Measurements from ENCODE around the gene SH3TC1.

Gene SH3TC1

DNA sequence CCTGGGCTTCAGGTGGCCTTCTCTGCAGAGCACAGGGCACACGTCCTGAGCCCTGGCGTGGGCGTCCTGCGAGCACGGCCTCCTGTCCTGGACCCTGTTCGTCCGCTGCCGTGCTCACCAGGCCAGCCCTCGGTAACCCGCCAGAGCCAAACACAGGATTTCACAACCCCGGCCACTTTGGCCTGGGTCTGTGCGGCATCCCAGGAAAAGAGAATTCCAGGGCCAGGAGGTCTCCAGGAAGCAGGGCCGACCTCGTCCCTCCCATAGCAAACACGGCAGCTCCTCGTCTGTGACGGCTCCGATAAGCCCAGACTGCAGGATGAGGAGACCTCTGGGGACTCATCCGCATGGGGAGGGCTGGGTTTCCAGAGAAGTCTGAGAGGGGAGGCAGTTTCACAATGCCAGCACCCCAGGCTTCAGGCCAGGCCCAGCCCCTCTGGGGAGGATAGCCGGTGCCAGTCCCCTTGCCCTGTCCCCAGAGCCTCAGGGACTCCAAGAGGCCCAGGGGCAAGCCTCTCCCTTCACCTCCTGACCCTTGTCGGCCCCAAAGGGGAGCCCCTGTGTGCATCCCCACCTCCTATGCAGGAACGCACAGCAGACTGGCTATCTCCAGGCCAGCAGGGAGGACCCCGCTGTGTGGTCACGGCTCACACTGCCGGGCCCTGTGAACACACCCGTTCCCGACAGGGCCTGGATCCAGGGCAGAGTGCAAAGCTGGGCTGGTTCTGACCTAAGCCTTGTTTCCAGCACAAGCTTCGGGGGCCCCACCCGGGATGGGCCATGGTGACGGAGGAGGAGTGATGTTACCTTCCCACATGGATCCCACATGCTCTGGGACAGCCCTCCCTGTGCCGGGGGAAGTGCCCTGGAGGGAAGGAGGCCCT lies 48.2 kb downstream of the SH3TC1 start:
- DNase-seq, result no peak

GRCh38 chr4:8248091-8248490 lies 49.0 kb downstream of the SH3TC1 start:
- no peak for DNase-seq

DNA sequence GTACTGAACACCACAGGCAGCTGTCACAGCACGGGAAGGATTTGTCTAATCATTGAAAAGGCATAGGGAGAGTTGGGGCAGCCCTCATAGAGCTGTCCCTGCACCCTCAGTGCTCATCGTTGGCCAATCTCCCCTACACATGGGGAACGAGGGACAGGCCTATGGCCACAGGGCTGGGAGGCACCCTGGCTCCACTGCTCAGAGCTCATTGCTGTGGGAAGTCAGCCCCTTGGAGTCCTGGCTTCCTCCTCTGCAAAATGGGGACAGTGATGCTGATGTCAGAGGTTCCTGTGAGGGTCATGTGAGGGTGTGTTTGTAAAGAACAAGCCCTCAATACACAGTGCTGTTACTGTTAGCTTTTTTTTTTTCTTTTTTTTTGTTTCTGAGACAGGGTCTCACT lies 51.1 kb downstream of the SH3TC1 start:
- DNase-seq, result no peak

GRCh38 chr4:8250637-8251036 lies 51.5 kb downstream of the SH3TC1 start:
- no peak for DNase-seq

DNA sequence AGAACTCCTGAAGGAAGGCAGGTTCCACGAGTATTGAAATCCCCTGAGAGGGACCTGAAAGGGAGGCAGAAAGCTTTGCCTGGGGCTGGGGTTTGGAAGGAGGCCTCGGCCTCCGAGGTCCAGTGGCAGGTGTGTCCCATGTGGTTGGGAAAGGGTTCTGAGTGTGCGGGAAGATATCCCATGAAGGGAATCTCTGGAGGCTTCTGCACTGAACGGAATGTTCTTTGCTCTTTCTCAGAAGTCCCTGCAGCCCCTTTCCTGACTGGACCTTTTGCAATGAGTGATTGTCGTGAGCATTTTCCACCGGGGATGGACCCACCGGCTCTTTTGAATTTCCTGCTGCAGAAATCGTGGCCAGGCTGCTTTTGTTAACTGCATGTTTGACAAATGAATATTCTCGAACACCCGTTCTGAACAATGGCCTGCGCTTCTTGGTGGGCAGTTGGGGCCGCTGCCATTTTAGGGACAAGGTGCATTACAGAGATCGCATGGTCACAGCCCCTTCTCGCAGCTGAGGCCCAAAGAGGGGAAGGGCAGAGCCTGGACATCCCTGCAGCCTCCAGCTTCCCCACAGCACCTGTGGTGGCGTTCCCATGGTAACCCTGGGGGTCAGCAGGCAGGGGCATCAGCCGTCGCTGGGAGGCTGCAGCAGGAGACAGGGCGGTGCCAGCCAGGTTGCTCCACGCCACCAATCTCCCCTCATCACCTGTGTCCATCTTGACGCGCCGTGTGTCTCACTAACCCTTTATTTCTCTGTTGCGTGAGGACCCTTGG lies 52.2 kb downstream of the SH3TC1 start:
- no peak for DNase-seq

DNA sequence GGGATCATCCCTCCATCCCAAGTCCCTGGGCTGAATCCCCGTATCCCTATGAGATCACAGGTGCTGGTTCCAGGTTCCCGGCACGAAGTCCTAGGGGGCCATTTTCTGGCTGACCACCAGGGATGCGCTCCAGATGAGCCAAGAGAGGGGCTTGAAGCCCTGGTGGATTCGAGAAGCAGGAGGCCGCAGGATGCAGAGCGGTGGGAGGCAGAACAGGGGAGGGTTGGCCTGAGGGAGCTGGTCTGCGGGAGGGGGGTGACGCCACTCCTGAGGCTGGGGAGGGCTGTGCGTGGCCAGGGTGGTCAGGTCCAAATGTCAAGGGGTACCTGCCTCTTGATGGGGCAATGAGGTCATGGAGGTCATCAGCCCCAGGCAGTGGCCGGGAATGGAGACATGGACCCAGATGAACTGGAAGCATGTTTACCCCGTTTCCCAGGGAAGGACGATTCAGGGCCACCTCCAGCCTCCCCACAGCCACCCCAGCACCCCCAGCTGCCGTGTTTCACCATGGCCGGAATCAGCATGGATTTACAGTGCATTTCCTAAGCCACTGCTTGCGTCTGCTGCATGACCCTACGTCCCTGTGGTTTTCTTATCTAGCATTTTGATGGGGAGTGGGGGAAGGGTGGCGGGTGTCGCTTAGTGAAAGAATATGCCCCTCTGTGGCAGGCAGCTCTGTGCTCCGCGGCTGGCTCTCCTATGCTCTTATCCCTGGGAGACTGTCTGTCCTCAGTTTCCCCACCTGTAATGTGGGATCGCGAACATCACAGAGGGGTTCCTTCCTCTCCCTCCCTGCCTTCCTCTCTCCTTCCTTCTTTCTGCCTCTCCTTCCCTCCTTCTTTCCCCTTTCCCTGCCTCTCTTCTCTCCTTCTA lies 53.4 kb downstream of the SH3TC1 start:
- DNase-seq, result no peak

- no peak for DNase-seq
These were observed 55.0 kb downstream of the SH3TC1 start for GRCh38 chr4:8254076-8254475.

- DNase-seq, result no peak
These were observed 56.8 kb downstream of the SH3TC1 start for GRCh38 chr4:8255698-8256441.

- no peak for DNase-seq
These were observed 58.8 kb downstream of the SH3TC1 start for GRCh38 chr4:8257854-8258253.

DNA sequence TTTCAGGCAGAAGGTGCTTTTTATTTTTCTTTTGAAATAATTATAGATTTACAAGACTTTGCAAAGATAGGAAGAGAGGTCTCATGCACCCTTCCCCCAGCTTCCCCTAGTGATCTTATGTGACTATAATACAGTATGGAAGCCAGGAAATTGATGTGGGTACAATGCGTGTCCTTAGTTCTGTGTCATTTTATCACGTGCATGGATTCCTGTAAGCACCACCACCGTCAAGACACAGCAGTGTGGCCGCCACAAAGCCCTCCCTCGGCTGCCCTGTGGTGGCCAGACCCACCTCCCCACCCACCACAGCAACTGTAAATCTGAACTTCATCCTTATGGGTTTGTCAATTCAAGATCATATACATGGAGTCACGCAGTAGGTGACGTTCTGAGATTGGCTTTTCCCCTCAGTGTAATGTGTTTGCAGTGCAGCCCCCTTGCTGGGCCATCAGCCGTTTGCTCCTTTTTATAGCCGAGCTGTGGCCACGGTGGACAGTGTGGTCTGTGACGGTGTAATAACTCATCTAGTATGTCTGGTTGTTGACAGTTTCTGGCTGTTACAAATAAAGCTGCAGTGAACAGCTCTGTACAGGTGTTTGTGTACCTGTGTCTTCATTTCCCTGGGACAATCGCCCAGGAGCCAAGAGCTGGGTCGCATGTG lies 59.6 kb downstream of the SH3TC1 start:
- DNase-seq, result no peak

DNA sequence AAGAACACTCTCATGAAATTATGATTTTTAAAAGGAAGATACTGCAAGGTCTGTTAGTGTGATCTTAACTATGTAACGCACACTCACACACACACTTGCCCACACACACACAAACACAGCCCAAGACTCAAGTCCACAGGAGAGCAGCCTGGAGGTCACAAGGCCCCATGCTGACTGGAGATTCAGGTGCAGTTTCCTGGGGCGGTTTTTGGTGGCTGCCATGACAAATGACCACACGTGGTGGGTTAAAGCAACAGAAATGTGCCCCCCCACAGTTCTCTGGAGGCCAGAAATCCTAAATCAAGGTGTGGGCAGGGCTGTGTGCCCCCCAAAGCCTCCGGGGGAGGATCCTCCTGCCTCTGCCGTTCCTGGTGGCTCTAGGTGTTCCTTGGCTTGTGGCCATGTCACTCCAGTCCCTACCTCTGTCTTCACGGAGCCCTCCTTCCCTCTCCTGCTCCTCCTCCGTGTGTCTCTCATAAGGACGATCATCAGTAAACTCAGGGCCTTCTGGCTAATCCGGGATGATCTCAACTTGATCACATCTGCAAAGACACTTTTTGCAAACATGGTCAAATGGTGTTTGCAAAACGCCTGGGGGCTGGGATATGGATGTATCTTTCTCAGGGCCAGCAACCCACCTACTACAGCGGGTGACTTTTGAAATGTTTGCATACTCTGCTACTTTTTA lies 60.8 kb downstream of the SH3TC1 start:
- no peak for DNase-seq

DNA sequence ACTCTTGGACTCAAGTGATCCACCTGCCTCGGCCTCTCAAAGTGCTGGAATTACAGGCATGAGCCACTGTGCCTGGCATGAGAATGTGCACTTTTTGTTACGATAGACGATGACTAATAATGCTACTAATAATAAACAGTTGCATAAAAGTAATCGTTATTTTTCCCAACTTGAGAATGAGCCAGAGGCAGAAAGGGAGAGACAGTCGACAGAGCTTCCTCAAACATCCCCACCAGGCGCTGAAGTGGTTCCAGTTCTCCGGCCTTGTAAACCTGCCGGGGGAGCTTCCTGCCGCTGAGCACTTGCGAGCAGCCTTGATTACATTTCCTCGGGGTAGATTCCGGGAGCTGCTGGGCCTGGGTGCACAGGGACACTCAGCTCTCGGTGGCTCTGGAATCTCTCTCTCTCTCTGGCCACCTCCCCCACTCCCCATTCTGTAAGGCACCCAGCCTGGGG lies 61.6 kb downstream of the SH3TC1 start:
- no peak for DNase-seq

GRCh38 chr4:8261851-8262535 lies 62.9 kb downstream of the SH3TC1 start:
- DNase-seq, result no peak

- no peak for DNase-seq
These were observed 63.7 kb downstream of the SH3TC1 start for GRCh38 chr4:8262637-8263322.

- DNase-seq, result no peak
These were observed 64.3 kb downstream of the SH3TC1 start for GRCh38 chr4:8263397-8263796.

- no peak for DNase-seq
These were observed 65.0 kb downstream of the SH3TC1 start for GRCh38 chr4:8264106-8264505.

DNA sequence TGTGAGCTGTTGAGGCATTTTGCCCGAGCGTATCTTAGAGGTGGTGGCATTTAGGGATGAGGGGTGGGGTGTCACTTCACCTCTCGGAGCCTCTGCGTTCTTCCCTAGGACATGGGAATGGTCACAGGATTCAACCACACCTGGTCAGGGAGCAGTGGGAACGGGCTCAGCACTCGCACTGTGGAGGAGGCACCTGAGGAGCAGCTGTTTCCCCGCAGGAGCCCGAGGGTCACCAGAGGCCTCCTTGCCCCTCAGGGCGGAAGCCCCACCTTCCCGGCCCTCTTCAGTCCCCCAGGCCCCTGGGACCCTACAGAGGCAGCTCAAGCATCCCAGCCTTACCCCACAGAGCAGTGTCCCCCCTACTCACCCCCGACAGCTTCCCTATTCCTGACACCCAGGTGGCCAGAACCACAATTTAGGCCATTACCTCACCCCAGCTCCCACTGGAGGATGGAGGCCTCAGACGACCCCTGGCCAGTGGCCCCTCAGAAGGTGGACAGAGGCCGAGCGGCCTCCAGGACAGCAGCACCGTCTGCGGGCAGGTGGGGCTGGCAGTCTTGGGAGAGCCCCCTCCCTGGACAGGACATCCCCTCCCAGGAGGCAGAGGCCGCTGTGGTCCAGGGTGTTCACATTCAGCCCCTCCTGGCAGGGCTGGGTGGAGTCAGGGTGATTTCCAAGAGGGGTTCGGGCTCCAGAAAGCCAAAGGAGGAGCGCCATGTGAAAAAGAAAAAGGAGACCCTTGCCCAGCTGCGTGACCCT lies 66.3 kb downstream of the SH3TC1 start:
- no peak for DNase-seq

DNA sequence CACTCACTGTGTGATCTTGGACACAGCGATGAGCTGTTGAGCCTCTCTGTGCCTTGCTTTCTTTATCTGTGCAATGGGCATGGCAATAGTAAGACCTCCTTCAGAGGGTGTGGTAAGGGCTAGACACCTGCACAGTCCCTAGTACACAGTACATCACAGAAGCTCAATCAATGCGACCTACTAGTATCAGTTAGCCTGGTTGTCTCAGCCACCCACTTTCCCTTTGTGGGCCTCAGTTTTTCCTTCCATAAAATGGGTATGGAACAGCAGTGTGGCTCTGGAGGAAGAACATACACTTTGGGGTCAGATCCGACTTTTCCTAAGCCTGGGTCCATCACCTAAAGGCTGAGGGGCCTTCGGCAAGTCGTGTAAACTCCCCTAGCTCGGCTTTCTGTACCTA lies 67.0 kb downstream of the SH3TC1 start:
- DNase-seq, result no peak

DNA sequence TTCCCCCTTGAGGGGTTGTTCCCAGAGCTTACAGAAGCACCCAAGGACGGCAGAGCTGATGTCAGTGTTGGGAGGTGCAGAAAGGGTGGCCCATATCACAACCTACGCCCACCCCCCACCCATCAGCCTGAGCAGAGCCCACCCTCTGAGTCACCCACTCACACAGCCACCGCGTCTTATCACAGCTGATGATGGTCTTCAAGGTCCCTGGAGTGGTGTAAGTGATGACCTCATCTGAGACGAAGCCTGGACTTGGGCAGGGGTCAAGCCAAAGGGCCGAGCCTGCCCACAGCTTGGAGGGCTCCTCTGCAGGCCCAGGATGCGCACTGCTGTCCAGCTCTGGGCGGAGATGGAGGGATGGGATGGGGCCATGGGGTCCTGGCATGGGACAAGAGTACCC lies 67.4 kb downstream of the SH3TC1 start:
- no peak for DNase-seq
